ENCODE data around the gene PCMT1.

PCMT1 gene

GRCh38 chr6:149854532-149854931 is 105.0 kb downstream of the PCMT1 start:
- DNase-seq: no peak

GRCh38 chr6:149855040-149855654 is 105.6 kb downstream of the PCMT1 start:
- DNase-seq: no peak

GRCh38 chr6:149855741-149856140 is 106.2 kb downstream of the PCMT1 start:
- no peak for DNase-seq

- DNase-seq: no peak
Observed at GRCh38 chr6:149856256-149856994, 106.9 kb downstream of the PCMT1 start.

- no peak for DNase-seq
Observed at GRCh38 chr6:149857541-149857940, 108.0 kb downstream of the PCMT1 start.

- DNase-seq: no peak
Observed at GRCh38 chr6:149859368-149859767, 109.8 kb downstream of the PCMT1 start.

GRCh38 chr6:149859938-149860337 is 110.4 kb downstream of the PCMT1 start:
- no peak for DNase-seq

GRCh38 chr6:149860513-149860833 is 110.9 kb downstream of the PCMT1 start:
- no peak for DNase-seq
